BE2C (cell line): Measurements from ENCODE around the gene GPX6. TPM values are rescaled to one million over a fixed set of nuclear protein-coding genes. Genes with fewer than 3 reads are reported as not detected.

Source experiments
- DNase-seq: peaks from one replicate; pipeline ENCODE4 v3.0.0-alpha.2; 2020
- H3K27me3 ChIP-seq: fragments of 250-450 bp; sonication (Bioruptor Pico); 2 replicates; pipeline ENCODE4 v1.5.1; 2020; ENCODE audit warnings: mild to moderate bottlenecking
- H3K36me3 ChIP-seq: fragments of 250-450 bp; sonication (Bioruptor Pico); 2 replicates; pipeline ENCODE4 v1.5.1; 2020; ENCODE audit warnings: mild to moderate bottlenecking
- H3K4me1 ChIP-seq: fragments of 250-450 bp; sonication (Bioruptor Pico); 2 replicates; pipeline ENCODE4 v1.5.1; 2020
- H3K4me3 ChIP-seq: 2 replicates; pipeline ENCODE4 v1.5.1; 2011; ENCODE audit warnings: low read depth, low read length
- H3K9me3 ChIP-seq: fragments of 250-450 bp; sonication (Bioruptor Pico); 2 replicates; pipeline ENCODE4 v1.5.1; 2020
- CTCF ChIP-seq: IDR thresholded peaks from 2 replicates; pipeline ENCODE4 v1.5.1; 2012; ENCODE audit warnings: mild to moderate bottlenecking, low read depth, low read length
- polyA plus RNA-seq: library from polyadenylated mRNA; unstranded; fragments of >200 nt; gene quantifications from one replicate; pipeline ENCODE4 v1.2.1, GENCODE V29; 2012; ENCODE audit warnings: low read depth, missing spikeins; ENCODE audit not compliant: insufficient read length, insufficient read depth

Gene GPX6
- polyA plus RNA-seq = not detected

GRCh38 chr6:28515676-28516075, at the start of gene GPX6:
Gene GPX6, minus strand, starts transcription at chr6:28515793. Its CDS starts 50 bp downstream, at chr6:28515743.
- no peaks in the 10 kb centered on the region for H3K4me1 ChIP-seq
- no peaks in the 10 kb centered on the region for H3K36me3 ChIP-seq
- no peak for TF ChIP-seq CTCF
- peaks cover 24% of the 10 kb centered on the region for H3K27me3 ChIP-seq
- no peak for DNase-seq
- no peak within 1 kb of the TSS for H3K4me3 ChIP-seq
- no peaks in the 10 kb centered on the region for H3K9me3 ChIP-seq

- Histone ChIP-seq H3K9me3 (peaks cover 3% of the 10 kb centered on the region; the same call in 1 of the 2 replicates), H3K36me3 (no peaks in the 10 kb centered on the region), H3K4me3 (no peak overlapping the region), H3K4me1 (no peaks in the 10 kb centered on the region), H3K27me3 (peaks cover 27% of the 10 kb centered on the region)
- TF ChIP-seq CTCF = no peak
- DNase-seq = no peak
Measured at GRCh38 chr6:28563430-28564095, 48.0 kb upstream of the GPX6 start.

- Histone ChIP-seq H3K4me3 (no peak overlapping the region), H3K27me3 (peaks cover 25% of the 10 kb centered on the region), H3K36me3 (no peaks in the 10 kb centered on the region), H3K9me3 (no peaks in the 10 kb centered on the region), H3K4me1 (no peaks in the 10 kb centered on the region)
- DNase-seq = no peak
- no peak for TF ChIP-seq CTCF
Measured at GRCh38 chr6:28558629-28559028, 43.0 kb upstream of the GPX6 start.

- H3K4me1 ChIP-seq = no peaks in the 10 kb centered on the region
- no peak for DNase-seq
- no peaks in the 10 kb centered on the region for H3K36me3 ChIP-seq
- H3K9me3 ChIP-seq = no peaks in the 10 kb centered on the region
- TF ChIP-seq CTCF = no peak
- H3K4me3 ChIP-seq = no peak overlapping the region
- peaks cover 17% of the 10 kb centered on the region for H3K27me3 ChIP-seq
Measured at GRCh38 chr6:28555136-28555535, 39.5 kb upstream of the GPX6 start.

GRCh38 chr6:28553986-28554881, 38.6 kb upstream of the GPX6 start:
- peak; percentile 27 for DNase-seq
- TF ChIP-seq CTCF = no peak
- Histone ChIP-seq H3K9me3 (no peaks in the 10 kb centered on the region), H3K4me1 (no peaks in the 10 kb centered on the region), H3K36me3 (no peaks in the 10 kb centered on the region), H3K27me3 (peaks cover 9% of the 10 kb centered on the region), H3K4me3 (peak overlapping the region; percentile 74)
